ENCODE data around the gene PAPLN.

DNA sequence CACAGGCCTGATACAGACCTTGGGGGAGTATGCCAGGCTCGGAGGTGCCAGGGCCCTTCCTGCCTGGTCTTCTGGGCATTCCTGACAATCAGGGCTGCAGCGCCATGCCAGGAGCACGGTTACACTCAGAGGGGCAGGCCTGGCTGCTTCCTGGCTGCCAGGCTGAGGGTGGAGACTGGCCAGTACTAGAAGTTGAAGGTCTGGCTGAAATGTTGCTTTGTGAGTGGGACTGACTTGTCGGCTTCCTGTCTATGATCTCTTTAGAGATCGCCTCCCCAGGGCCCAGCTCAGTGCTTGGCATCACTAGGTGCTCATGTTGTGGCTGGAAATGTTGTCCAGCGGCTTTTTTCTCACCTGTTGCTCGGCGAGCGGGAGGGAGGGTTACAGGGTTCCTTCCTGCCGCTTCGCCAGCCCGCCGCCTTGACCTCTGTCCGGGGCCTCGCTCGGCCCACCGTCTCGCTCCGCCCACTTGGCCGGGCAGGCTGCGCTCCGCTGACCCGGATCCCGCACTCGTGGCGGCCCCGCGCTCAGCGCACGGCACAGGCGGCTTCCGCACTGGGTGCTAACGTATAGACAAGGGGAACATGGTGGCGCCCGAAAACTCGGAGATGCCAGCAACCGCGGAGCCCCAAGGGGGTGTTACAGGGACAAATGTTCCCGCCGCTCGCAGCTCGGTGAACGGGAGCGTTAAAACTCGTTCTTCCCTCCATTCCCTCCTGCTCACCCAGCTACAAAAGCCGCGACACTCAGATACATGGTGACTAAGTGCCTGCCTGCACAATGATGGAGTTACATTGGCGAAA, 32.6 kb downstream of the PAPLN start:
- TF ChIP-seq POLR2A (IDR thresholded peaks at IDR 0.05): no peak
- TF ChIP-seq, protein P1, sequence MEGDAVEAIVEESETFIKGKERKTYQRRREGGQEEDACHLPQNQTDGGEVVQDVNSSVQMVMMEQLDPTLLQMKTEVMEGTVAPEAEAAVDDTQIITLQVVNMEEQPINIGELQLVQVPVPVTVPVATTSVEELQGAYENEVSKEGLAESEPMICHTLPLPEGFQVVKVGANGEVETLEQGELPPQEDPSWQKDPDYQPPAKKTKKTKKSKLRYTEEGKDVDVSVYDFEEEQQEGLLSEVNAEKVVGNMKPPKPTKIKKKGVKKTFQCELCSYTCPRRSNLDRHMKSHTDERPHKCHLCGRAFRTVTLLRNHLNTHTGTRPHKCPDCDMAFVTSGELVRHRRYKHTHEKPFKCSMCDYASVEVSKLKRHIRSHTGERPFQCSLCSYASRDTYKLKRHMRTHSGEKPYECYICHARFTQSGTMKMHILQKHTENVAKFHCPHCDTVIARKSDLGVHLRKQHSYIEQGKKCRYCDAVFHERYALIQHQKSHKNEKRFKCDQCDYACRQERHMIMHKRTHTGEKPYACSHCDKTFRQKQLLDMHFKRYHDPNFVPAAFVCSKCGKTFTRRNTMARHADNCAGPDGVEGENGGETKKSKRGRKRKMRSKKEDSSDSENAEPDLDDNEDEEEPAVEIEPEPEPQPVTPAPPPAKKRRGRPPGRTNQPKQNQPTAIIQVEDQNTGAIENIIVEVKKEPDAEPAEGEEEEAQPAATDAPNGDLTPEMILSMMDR (IDR thresholded peaks at IDR 0.05): no peak
